Thymus (tissue), 11 donors: Measurements from ENCODE around the gene CUTA. TPM values are rescaled to one million over a fixed set of nuclear protein-coding genes. Genes with fewer than 3 reads are reported as not detected.
A peak's percentile ranks its signal among the peaks of the same experiment; 100 is the strongest.

Source experiments
- DNase-seq, 9 donors: peaks; one replicate each; pipeline ENCODE4 v3.0.0-alpha.2; 2013; ENCODE audit warnings: low spot score in 9 of 9, low read depth in 6 of 9, missing footprints in 1 of 9
- H3K27ac ChIP-seq, 2 donors: one replicate each; pipeline ENCODE4 v1.5.1; 2013; ENCODE audit warnings: control low read depth in 1 of 2, low read depth in 1 of 2, low read length in 1 of 2, mild to moderate bottlenecking in 1 of 2, moderate library complexity in 1 of 2
- H3K27me3 ChIP-seq, 2 donors: one replicate each; pipeline ENCODE4 v1.5.1; 2013; ENCODE audit warnings: low read length in 1 of 2; ENCODE audit not compliant: control insufficient read depth in 2 of 2, insufficient read depth in 1 of 2
- H3K36me3 ChIP-seq, 2 donors: one replicate each; pipeline ENCODE4 v1.5.1; 2013; ENCODE audit warnings: low read length in 1 of 2, mild to moderate bottlenecking in 1 of 2, moderate library complexity in 1 of 2; ENCODE audit not compliant: control insufficient read depth in 2 of 2, insufficient read depth in 2 of 2
- H3K4me1 ChIP-seq, 2 donors: one replicate each; pipeline ENCODE4 v1.5.1; 2013; ENCODE audit warnings: low read length in 2 of 2; ENCODE audit not compliant: control insufficient read depth in 2 of 2, insufficient read depth in 2 of 2
- H3K4me3 ChIP-seq, 2 donors: one replicate each; pipeline ENCODE4 v1.5.1; 2013; ENCODE audit warnings: low read length in 2 of 2, control low read depth in 1 of 2, mild to moderate bottlenecking in 1 of 2
- H3K9me3 ChIP-seq, 2 donors: one replicate each; pipeline ENCODE4 v1.5.1; 2013; ENCODE audit warnings: low read length in 1 of 2, mild to moderate bottlenecking in 1 of 2; ENCODE audit not compliant: control insufficient read depth in 2 of 2, insufficient read depth in 1 of 2
- WGBS: extraction: QIAGEN DNeasy Blood & Tissue Kit; methylation state at CpG from one replicate; pipeline ENCODE4 v1.1.7; 2013; 5-methylcytosine and 5-hydroxymethylcytosine counted together
- polyA plus RNA-seq: library from polyadenylated mRNA; stranded (reverse); fragments of 200-250 nt; gene quantifications from one replicate; pipeline ENCODE4 v1.2.3, GENCODE V29; 2013
- total RNA-seq: library from RNA; stranded (reverse); fragments of 120-200 nt; gene quantifications from one replicate; pipeline ENCODE4 v1.2.4, GENCODE V29; 2013
- donor health status: healthy.

Gene CUTA
- total and polyA plus RNA-seq, 2 donors, result 136 to 199 TPM

DNA sequence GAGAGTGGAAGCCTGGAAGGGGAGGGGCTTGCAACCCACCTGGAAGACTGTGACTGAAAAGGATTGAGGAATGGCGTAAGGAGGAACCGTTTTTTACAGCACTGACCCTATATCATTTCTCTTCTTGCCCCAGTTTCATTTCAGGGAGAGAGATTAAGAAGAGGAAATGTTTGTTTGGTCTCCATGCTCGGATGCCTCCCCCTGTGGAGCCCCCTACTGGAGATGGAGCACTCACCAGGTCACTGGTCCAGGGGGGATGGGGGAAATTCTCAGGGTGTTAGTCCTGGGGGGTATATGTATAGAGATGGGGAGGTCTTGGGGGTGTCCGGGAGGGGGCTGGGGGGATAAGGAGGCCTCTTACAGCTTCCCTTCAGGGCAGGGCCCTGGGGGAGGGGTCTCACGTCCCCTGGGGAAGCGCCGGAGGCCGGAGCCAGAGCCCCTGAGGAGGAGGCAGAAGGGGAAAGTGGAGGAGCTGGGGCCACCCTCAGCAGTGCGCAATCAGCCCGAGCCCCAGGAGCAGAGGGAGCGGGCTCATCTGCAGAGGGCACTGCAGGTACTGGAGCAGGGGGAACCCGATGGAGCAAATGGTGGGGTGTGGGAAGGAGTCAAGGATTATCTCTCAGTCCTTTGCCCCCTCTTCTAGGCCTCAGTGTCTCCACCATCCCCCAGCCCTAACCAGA lies 3.2 kb downstream of the CUTA start:
- peaks cover 44 to 45% of the 10 kb centered on the region in 2 donors for H3K36me3 ChIP-seq
- H3K27ac ChIP-seq, result no peak overlapping the region
- no peaks in the 10 kb centered on the region for H3K27me3 ChIP-seq
- no peak for DNase-seq
- 83% methylated on average over 12 of the region's 12 CpGs for WGBS
- H3K4me3 ChIP-seq, result no peak overlapping the region
- peaks cover 33 to 48% of the 10 kb centered on the region in 2 donors for H3K4me1 ChIP-seq
- peaks cover 0 to 7% of the 10 kb centered on the region in 2 donors for H3K9me3 ChIP-seq

DNA sequence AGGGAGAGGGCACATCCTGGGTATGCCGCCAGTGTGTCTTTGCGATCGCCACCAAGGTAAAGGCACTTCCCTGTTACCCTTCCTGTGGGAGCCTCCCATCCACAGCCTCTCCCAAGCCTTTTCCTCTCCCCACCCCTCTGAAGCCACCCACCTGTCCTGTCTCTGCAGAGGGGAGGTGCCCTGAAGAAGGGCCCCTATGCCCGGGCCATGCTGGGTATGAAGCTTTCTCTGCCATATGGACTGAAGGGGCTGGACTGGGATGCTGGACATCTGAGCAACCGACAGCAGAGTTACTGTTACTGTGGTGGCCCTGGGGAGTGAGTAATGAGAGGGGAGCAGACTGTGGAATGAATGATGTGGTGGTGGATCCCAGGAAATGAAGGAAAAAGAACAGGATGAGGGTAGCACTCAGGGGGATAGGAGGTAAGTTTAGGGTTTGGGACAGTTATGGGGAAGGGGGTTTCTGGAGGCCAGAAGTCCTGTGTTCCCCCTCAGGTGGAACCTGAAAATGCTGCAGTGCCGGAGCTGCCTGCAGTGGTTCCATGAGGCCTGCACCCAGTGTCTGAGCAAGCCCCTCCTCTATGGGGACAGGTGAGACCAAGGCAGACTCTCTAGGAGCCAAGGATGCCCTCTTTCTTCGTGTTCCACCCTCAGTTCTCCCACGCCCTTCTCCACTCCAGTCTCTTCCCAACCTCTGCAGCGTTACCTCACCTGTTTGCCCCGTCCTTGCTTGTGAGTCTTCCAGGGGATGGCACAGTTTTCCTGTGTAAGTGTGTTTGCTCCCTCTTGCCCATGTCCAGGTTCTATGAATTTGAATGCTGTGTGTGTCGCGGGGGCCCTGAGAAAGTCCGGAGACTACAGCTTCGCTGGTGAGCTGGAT lies 4.4 kb downstream of the CUTA start:
- 96% methylated on average over 14 of the region's 14 CpGs for WGBS
- Histone ChIP-seq H3K4me1 (peaks cover 20 to 41% of the 10 kb centered on the region in 2 donors), H3K36me3 (peaks cover 44 to 45% of the 10 kb centered on the region in 2 donors), H3K27me3 (no peaks in the 10 kb centered on the region), H3K27ac (no peak overlapping the region), H3K9me3 (peaks cover 0 to 7% of the 10 kb centered on the region in 2 donors), H3K4me3 (no peak overlapping the region)
- no peak for DNase-seq

DNA sequence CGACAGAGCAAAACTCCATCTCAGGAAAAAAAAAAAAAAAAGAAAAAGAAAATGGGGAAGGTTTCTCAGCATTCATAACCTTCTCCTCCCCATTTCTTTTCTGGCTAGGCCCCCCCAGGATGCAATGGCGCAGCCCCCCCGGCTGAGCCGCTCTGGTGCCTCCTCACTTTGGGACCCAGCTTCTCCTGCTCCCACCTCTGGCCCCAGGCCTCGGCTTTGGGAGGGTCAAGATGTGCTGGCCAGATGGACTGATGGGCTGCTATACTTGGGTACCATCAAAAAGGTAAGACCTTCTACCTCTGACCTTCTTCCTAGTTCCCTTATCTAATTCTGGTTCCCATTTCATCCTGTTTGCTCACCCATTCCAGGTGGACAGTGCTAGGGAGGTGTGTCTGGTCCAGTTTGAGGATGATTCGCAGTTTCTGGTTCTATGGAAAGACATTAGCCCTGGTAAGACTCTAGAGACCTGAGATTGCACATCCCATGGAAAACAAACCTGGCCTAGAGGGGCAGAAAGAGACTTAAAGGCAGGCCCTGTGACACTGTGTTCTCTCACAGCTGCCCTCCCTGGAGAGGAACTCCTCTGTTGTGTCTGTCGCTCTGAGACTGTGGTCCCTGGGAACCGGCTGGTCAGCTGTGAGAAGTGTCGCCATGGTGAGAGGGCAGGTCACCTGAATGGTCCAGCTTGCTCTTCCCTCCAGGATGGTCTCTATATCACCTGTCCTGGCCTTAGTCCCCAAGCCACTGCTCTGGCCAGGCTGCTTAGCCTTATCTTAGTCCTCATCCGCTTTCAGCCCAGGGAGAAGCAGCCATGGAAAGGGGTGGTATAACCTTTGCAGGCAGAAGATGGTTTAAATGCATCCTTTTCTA lies 5.5 kb downstream of the CUTA start:
- no peak overlapping the region for H3K27ac ChIP-seq
- peaks cover 44 to 55% of the 10 kb centered on the region in 2 donors for H3K36me3 ChIP-seq
- H3K4me3 ChIP-seq, result no peak overlapping the region
- 98% methylated on average over 10 of the region's 10 CpGs for WGBS
- no peak for DNase-seq
- H3K9me3 ChIP-seq, result peaks cover 0 to 5% of the 10 kb centered on the region in 2 donors
- H3K4me1 ChIP-seq, result peaks cover 19 to 34% of the 10 kb centered on the region in 2 donors
- H3K27me3 ChIP-seq, result no peaks in the 10 kb centered on the region

DNA sequence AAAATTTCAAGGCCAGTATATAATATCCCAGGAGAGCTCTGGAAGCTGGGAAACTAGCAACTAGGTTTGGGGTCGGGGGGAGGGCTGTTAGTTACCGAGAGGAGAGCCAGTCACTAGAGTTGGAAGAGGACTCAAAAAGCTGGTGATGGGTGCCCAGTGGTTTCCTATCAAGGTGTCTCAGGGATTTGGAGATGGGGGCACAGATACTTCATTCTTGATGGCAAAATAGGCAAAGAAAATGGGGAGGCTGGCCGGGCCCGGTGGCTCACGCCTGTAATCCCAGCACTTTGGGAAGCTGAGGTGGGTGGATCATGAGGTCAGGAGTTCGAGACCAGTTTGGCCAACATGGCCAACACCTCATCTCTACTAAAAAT lies 6.3 kb downstream of the CUTA start:
- no peak for DNase-seq
- WGBS, result 80% methylated on average over 6 of the region's 6 CpGs
- no peaks in the 10 kb centered on the region for H3K27me3 ChIP-seq
- H3K27ac ChIP-seq, result peak overlapping the region in 1 of 2 donors; percentile 53
- H3K36me3 ChIP-seq, result peaks cover 46 to 59% of the 10 kb centered on the region in 2 donors
- H3K4me1 ChIP-seq, result peaks cover 11 to 26% of the 10 kb centered on the region in 2 donors
- peak overlapping the region; percentile 57 to 88 for H3K4me3 ChIP-seq
- peaks cover 0 to 5% of the 10 kb centered on the region in 2 donors for H3K9me3 ChIP-seq

DNA sequence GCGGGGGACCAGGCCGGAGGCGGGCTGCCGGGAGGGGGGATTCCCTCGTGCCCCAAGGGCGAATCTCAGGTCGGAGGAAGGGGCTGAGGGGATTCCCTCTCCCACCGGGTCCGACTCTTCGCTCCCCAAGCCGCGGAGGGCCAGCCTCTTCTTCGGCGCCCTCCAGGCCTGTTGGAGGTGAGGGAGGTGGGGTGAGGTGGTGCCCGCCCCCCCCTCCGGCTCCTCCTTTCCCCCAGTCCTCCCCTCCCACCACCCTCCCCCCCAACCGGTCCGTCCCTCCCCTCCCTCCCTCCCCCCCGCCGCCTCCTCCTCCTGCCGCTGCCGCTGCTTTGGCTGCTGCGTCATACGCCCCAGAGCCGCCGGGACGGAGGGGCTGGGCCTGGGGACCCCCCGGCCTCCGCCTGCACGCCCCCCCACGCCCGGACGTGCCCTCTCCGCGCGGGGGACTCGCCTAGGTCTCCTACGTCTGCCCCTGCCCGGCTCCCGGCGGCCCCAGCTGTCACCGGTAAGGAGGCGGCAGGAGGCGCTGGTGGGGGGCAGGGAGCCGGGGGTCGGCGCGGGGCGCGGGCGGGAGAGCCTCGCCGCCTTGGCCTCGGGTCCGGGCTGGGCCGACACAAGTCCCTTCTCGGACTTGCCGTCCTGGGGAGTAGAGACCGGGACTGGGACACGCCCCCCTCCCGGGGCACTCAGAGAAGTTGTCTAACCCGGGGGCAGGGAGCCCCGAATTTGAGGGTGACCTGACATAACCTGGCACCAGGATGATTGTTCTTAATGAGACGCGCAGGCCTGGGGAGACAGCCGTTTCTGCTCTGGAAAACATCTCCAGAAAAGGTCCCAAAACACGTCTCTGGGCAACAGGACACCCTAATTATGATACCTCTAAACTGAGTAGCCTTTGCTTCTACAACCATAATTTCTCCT lies 6.9 kb downstream of the CUTA start, which contains the start of gene PHF1:
PHF1 (plus strand) TSS at position 304 of the 921 bp plus-strand sequence. CDS start 1,250 bp downstream, outside the sequence.
- 2% methylated on average over 65 of the region's 67 CpGs for WGBS
- peaks cover 7 to 22% of the 10 kb centered on the region in 2 donors for H3K4me1 ChIP-seq

DNA sequence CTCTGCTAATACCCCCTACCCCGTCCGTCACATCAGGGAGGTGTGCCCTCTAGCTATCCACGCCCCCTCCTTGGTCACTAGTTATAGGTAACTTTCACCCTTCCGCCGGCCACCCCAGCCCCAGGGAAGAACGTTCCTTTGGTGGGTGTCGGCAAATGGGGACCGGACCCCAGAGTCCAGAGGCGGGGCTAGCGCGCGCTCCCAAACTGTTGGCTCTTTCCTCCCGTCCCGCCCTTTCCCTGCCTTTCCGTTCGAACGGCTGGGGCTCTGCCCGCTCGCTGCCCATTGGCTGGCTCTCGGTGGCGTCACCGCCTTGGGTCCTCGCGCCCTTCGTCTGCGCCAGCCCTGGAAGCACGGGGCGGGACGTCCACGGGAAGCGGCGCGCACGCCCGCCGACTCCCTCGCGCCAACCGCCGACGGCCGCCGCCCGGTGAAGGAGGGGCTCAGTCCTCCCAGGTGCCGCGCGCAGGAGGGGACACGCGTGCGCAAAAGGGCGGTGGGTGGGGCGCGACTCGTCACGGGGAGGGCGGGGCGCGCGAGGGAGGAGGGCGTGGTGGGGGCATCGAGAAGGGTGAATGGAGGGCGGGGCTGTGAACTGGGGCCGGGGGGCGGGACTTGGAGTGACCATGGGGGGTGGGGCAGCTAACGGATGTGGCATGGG lies 7.7 kb downstream of the CUTA start:
- peaks cover 43 to 59% of the 10 kb centered on the region in 2 donors for H3K36me3 ChIP-seq
- H3K27me3 ChIP-seq, result no peaks in the 10 kb centered on the region
- under 1% methylated on average over 65 of the region's 65 CpGs for WGBS
- DNase-seq, result peak in 6 of 9 donors; percentile 89 to 96 (median 92)
- peak overlapping the region; percentile 72 to 88 for H3K4me3 ChIP-seq
- H3K4me1 ChIP-seq, result peaks cover 5 to 17% of the 10 kb centered on the region in 2 donors
- peak overlapping the region; percentile 95 to 96 for H3K27ac ChIP-seq
- H3K9me3 ChIP-seq, result peaks cover 0 to 5% of the 10 kb centered on the region in 2 donors

More for the DNA sequence above, 6.9 kb downstream of the CUTA start, which contains the start of gene PHF1:
- no peaks in the 10 kb centered on the region for H3K27me3 ChIP-seq
- peaks cover 0 to 5% of the 10 kb centered on the region in 2 donors for H3K9me3 ChIP-seq
- DNase-seq, result peak in 3 of 9 donors; percentile 67 to 81 (median 73)
- peak within 1 kb of the TSS; percentile 95 to 96 for H3K27ac ChIP-seq
- H3K4me3 ChIP-seq, result peak within 1 kb of the TSS; percentile 72 to 88
- H3K36me3 ChIP-seq, result peaks cover 46 to 59% of the 10 kb centered on the region in 2 donors

DNA sequence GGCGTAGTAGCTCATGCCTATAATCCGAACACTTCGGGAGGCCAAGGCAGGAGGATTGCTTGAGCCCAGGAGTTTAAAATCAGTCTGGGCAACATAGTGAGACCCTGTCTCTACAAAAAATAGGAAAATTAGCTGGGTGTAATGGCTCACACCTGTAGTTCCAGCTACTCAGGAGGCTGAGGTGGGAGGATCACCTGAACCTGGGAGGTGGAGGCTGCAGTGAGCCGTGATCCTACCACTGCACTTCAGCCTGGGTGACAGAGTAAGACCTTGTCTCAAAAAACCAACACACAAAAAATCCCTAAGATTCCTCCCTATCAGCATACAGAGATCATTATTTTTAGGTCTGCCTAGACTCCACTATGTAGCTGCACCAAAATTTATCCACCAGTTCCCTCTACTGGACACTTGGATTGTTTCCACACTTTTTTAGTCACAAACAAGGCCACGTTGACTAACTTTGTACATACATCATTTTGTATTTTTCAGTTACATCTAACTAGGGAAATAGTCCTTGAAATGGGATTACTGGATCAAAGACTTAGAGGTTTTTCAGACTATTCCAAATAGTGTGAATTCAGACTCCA lies 10.7 kb downstream of the CUTA start:
- H3K36me3 ChIP-seq, result peaks cover 39 to 57% of the 10 kb centered on the region in 2 donors
- H3K27me3 ChIP-seq, result no peaks in the 10 kb centered on the region
- DNase-seq, result peak in 1 of 9 donors; percentile 37
- H3K4me3 ChIP-seq, result no peak overlapping the region
- peaks cover 5 to 17% of the 10 kb centered on the region in 2 donors for H3K4me1 ChIP-seq
- no peak overlapping the region for H3K27ac ChIP-seq
- peaks cover 0 to 5% of the 10 kb centered on the region in 2 donors for H3K9me3 ChIP-seq
- 94% methylated on average over 5 of the region's 5 CpGs for WGBS
